Esophagus muscularis mucosa (tissue), 4 donors: ENCODE measurements around the gene HOXB1. TPM values are rescaled to one million over a fixed set of nuclear protein-coding genes. Genes with fewer than 3 reads are reported as not detected.

ENCODE experiments used
- DNase-seq: peaks from one replicate; pipeline ENCODE4 v3.0.0-alpha.2; 2017; ENCODE audit errors: extremely low spot score
- H3K27ac ChIP-seq, 4 donors: fragments of 200-600 bp; sonication (generic); replicated peaks in 1 of 4; 1 replicate in 3 of 4; 2 replicates in 1 of 4; pipeline ENCODE4 v1.5.1; 2016 to 2019; ENCODE audit warnings: mild to moderate bottlenecking in 1 of 4
- H3K27me3 ChIP-seq, 4 donors: fragments of 200-600 bp; sonication (generic); one replicate each; pipeline versions ENCODE4 v1.5.1 to v1.6.0; 2016 to 2019
- H3K36me3 ChIP-seq, 4 donors: fragments of 200-600 bp; sonication (generic); one replicate each; pipeline ENCODE4 v1.5.1; 2016 to 2019
- H3K4me1 ChIP-seq, 4 donors: fragments of 200-600 bp; sonication (generic); one replicate each; pipeline ENCODE4 v1.5.1; 2016 to 2019
- H3K4me3 ChIP-seq, 4 donors: fragments of 200-600 bp; sonication (generic); 1 replicate in 2 of 4; 2 replicates in 2 of 4; pipeline ENCODE4 v1.5.1; 2016 to 2019; ENCODE audit warnings: mild to moderate bottlenecking in 4 of 4, moderate library complexity in 1 of 4
- H3K9me3 ChIP-seq, 4 donors: fragments of 200-600 bp; sonication (generic); 1 replicate in 3 of 4; 2 replicates in 1 of 4; pipeline ENCODE4 v1.5.1; 2016 to 2019
- EP300 ChIP-seq: sonication (generic); formaldehyde crosslinking; IDR thresholded peaks from one replicate; pipeline ENCODE4 v1.6.1; 2017; ENCODE audit warnings: antibody characterized with exemption
- POLR2A ChIP-seq: fragments of 450-650 bp; IDR thresholded peaks from one replicate; pipeline ENCODE4 v1.6.1; 2017; ENCODE audit warnings: antibody characterized with exemption, moderate library complexity, mild to moderate bottlenecking, low read depth
- POLR2AphosphoS5 ChIP-seq, 2 donors: sonication (generic); formaldehyde crosslinking; IDR thresholded peaks; one replicate each; pipeline ENCODE4 v1.6.1; 2017; ENCODE audit warnings: antibody characterized with exemption in 2 of 2
- WGBS: methylation state at CpG from one replicate; pipeline ENCODE4 v1.1.5; 2018; 5-methylcytosine and 5-hydroxymethylcytosine counted together
- intact Hi-C: fragments of 100-400 bp; cut with DNase I; formaldehyde crosslinking; loops from one replicate; pipeline ENCODE4 v1.15.1; 2023
- total RNA-seq, 4 donors: library from RNA; depleted of rRNA; stranded (reverse); fragments of >200 nt; gene quantifications; one replicate each; pipeline versions ENCODE4 v1.1.0 to v1.2.1, GENCODE V29; 2016
- TF ChIP-seq, protein P1 (sequence below), 3 experiments: fragments of 200-600 bp in 2 of 3; fragments of 450-650 bp in 1 of 3; sonication (generic) in 2 of 3; IDR thresholded peaks; one replicate each; pipeline ENCODE4 v1.5.1; 2017 to 2019; ENCODE audit warnings: antibody characterized with exemption in 3 of 3, mild to moderate bottlenecking in 2 of 3, moderate library complexity in 1 of 3

Gene HOXB1
- total RNA-seq, 4 donors from 2014 or later, result not detected

DNA sequence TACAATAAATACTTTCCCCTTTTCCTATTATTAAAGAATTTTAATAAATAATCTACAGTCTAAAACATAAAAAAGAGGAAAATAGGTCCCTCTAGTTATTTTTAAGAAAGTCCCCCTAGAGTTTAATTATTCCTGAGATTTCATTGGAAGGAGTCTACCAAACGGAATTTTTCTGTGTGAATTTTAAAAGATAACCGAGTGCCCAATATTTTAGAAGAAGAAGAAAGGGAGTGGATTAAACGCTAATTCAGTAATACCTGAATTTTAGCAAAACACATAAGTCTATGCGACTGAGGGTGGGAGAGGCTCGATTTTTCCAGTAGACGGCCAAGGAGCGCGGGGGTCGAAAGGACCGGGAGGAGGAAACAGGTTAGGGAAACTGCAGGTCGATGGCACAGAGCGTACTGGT, 11.9 kb upstream of the HOXB1 start:
- Histone ChIP-seq H3K27me3 (no peaks in the 10 kb centered on the region), H3K9me3 (no peaks in the 10 kb centered on the region), H3K27ac (peak overlapping the region; percentile 91 to 97 (median 96)), H3K4me3 (peak overlapping the region; percentile 79 to 89 (median 80)), H3K4me1 (peaks cover 37 to 47% (median 46%) of the 10 kb centered on the region in 4 donors), H3K36me3 (no peaks in the 10 kb centered on the region)
- 1% methylated on average over 12 of the region's 12 CpGs for WGBS
- TF ChIP-seq POLR2A, result no peak
- no peak for TF ChIP-seq POLR2AphosphoS5 (IDR thresholded peaks at IDR 0.05)
- TF ChIP-seq, protein P1, sequence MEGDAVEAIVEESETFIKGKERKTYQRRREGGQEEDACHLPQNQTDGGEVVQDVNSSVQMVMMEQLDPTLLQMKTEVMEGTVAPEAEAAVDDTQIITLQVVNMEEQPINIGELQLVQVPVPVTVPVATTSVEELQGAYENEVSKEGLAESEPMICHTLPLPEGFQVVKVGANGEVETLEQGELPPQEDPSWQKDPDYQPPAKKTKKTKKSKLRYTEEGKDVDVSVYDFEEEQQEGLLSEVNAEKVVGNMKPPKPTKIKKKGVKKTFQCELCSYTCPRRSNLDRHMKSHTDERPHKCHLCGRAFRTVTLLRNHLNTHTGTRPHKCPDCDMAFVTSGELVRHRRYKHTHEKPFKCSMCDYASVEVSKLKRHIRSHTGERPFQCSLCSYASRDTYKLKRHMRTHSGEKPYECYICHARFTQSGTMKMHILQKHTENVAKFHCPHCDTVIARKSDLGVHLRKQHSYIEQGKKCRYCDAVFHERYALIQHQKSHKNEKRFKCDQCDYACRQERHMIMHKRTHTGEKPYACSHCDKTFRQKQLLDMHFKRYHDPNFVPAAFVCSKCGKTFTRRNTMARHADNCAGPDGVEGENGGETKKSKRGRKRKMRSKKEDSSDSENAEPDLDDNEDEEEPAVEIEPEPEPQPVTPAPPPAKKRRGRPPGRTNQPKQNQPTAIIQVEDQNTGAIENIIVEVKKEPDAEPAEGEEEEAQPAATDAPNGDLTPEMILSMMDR (IDR thresholded peaks at IDR 0.05), result no peak
- no peak for TF ChIP-seq EP300
- DNase-seq, result no peak
- intact Hi-C loops, result loop anchor here (2.0 kb wide), 1 partner anchor 34 kb away; no protein-coding TSS in a partner anchor

DNA sequence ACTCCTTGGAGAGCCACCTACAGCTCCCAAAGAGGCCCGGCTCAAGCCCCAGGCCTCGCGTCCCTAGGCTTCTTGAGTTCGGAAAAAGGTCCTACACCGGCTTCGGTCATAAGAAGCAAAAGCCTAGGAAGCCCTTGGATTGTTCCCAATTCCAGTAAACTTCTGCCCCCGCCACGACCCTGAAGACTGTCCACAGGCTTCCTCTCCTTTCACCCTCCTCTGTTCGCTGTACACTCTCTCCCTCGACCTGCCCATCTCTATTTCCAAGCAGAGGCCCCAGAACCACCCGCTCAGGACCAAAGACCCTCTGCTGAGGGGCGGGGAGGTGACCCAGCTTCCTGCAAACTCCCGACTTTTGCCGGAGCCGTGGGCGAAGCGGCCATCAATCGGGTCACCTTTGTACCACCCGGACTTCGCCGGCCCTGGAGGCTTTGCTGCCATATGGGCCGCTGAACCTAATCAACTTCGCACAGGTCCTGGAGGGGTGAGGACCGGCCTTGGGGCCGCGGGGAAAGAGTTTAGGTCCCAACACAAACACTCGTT, 11.4 kb upstream of the HOXB1 start:
- DNase-seq, result no peak
- TF ChIP-seq POLR2AphosphoS5 (IDR thresholded peaks at IDR 0.05) (peak in 1 of 2 donors; percentile 11), EP300 (no peak)
- peaks cover 31 to 42% (median 40%) of the 10 kb centered on the region in 4 donors for H3K4me1 ChIP-seq
- 3% methylated on average over 27 of the region's 27 CpGs for WGBS
- peak overlapping the region; percentile 91 to 97 (median 96) for H3K27ac ChIP-seq
- H3K27me3 ChIP-seq, result no peaks in the 10 kb centered on the region
- intact Hi-C loops, result loop anchor here (2.0 kb wide), 1 partner anchor 35 kb away; no protein-coding TSS in a partner anchor
- H3K36me3 ChIP-seq, result no peaks in the 10 kb centered on the region
- H3K9me3 ChIP-seq, result no peaks in the 10 kb centered on the region
- peak overlapping the region; percentile 79 to 89 (median 80) for H3K4me3 ChIP-seq

DNA sequence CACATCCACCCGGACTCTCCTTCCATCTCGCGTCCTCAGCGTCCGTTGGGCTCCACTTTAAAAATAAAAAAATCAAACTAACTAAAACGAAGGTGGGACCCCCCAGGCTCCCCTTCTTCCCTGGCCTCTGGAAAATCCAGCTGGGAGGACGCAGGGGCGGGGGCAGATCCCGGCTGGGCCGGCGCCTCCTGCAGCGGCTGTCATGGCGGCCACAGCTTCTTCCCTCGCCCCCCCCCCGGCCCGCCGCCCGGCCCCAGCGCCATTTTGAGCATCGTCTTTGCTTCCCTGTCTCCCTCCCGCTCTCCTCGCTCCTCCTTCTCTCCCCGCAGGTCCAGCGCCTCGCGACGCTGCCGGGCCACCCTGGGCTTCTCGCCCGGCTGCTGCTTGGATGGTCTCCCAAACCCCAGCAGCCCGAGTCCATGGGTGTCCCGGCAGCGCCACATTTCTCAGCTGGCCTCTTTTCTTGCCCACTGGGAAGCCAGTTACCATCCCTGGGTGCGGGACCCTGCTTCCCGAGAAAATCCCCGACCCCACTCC, 10.8 kb upstream of the HOXB1 start:
- TF ChIP-seq, protein P1 (IDR thresholded peaks at IDR 0.05), result no peak
- peak; percentile 61 to 82 for TF ChIP-seq POLR2AphosphoS5 (IDR thresholded peaks at IDR 0.05)
- H3K27me3 ChIP-seq, result no peaks in the 10 kb centered on the region
- H3K4me1 ChIP-seq, result peaks cover 26 to 37% (median 35%) of the 10 kb centered on the region in 4 donors
- no peaks in the 10 kb centered on the region for H3K9me3 ChIP-seq
- H3K36me3 ChIP-seq, result no peaks in the 10 kb centered on the region
- DNase-seq, result no peak
- intact Hi-C loops, result loop anchor here (2.0 kb wide), 2 partner anchors 35 to 49 kb away; no protein-coding TSS in a partner anchor
- H3K4me3 ChIP-seq, result peak overlapping the region; percentile 79 to 89 (median 80)
- WGBS, result under 1% methylated on average over 11 of the region's 36 CpGs
- peak overlapping the region; percentile 91 to 97 (median 96) for H3K27ac ChIP-seq

DNA sequence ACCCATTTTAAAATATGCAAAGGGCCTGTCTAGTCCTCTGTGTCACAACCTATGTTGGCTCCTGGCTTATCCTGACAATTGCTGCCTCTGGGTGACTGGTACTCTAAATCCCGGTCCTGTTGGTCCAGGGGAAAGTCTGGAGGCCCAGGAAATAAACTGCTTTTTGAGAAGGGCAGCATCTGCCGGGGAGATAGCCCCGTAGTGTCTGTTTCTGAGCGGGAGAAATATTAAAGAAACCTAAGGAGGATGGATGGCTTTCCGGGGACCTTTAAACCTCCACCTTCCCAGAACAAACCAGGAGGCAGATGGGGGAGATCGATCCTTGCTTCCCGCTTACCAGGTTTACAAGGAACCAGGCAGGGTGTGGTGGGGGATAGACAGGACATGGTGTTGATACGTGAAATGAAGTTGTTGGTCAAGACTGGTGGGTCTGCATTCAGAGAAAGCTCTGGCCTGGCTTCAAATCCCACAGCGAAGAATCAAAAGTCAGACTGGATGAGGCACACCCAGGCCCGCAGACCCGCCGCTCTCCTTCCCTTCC, 10.3 kb upstream of the HOXB1 start:
- peaks cover 23 to 31% (median 30%) of the 10 kb centered on the region in 4 donors for H3K4me1 ChIP-seq
- no peaks in the 10 kb centered on the region for H3K36me3 ChIP-seq
- intact Hi-C loops, result loop anchor here (2.0 kb wide), 1 partner anchor 48 kb away; no protein-coding TSS in a partner anchor
- WGBS, result 9% methylated on average over 12 of the region's 12 CpGs
- no peaks in the 10 kb centered on the region for H3K9me3 ChIP-seq
- no peaks in the 10 kb centered on the region for H3K27me3 ChIP-seq
- H3K27ac ChIP-seq, result peak overlapping the region; percentile 91 to 97 (median 96)
- TF ChIP-seq, protein P1 (IDR thresholded peaks at IDR 0.05), result no peak
- TF ChIP-seq POLR2A (no peak), EP300 (no peak), POLR2AphosphoS5 (IDR thresholded peaks at IDR 0.05) (no peak)
- no peak for DNase-seq
- peak overlapping the region; percentile 79 to 89 (median 80) for H3K4me3 ChIP-seq

DNA sequence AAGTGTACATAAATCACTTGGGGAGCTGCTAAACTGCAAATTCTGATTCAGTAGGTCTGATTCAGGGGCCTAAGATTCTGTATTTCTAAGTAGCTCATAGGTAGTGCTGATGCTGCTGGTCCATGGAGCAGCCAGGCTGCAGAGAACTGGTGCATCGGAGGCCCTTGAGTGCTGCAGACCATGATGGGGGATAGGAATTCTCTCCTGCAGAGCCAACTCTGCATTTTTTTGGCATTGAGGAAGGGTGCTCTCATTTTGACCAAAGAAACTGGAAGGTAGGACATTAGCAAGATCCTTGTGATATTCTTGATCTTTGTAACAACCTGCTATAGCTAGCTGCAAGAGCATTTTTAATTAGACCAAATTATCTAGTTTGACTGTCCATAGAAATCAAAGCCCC, 9.4 kb upstream of the HOXB1 start:
- Histone ChIP-seq H3K4me3 (peak overlapping the region in 1 of 4 donors; percentile 80), H3K4me1 (peaks cover 14 to 22% (median 21%) of the 10 kb centered on the region in 4 donors), H3K27ac (peak overlapping the region; percentile 91 to 97 (median 96)), H3K27me3 (no peaks in the 10 kb centered on the region), H3K36me3 (no peaks in the 10 kb centered on the region), H3K9me3 (no peaks in the 10 kb centered on the region)
- WGBS, result 67% methylated on average over 1 of the region's 1 CpG
- no peak for DNase-seq
- TF ChIP-seq EP300, result no peak
- TF ChIP-seq, protein P1 (IDR thresholded peaks at IDR 0.05), result no peak
- intact Hi-C loops, result loop anchor here (2.0 kb wide), 1 partner anchor 47 kb away; no protein-coding TSS in a partner anchor
